ENCODE measurements around the gene TIRAP.

Gene TIRAP

GRCh38 chr11:126322996-126323395 lies 40.1 kb downstream of the TIRAP start:
- no peak for DNase-seq (ENCODE audit: low read depth)

DNA sequence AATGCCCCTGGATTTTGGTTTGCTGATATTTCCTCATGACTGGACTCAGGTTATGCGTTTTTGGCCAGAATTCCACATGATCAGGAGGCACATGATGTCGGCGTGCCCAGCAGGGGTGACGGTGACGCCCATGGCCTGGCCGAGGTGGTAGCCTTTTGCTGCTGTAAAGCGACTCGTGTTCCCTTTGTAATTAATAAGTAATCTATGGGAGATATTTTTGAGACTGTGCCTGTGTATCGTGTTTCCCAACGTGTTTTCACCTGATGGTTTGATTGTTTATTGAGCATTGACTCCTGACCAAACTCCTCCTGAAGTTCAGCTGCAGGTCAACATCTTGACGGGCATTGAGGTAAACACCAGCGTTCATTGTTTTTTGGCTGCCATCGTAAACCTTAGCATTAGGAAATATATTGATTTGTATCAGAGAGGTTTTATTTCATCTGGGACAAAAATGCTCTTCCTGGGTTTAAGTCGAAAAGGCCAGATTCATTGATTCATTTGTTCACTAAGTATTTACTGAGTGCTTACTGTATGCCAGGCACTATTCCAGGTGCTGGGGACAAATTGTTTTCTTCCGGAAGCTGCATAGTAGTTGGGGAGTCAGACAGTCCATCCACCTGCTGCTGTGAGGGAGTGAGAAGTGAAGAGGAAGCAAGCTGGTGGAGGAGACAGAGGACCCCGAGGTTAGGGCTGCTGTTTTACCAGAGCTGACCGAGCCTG lies 44.5 kb downstream of the TIRAP start:
- no peak for DNase-seq (ENCODE audit: low read depth)

DNA sequence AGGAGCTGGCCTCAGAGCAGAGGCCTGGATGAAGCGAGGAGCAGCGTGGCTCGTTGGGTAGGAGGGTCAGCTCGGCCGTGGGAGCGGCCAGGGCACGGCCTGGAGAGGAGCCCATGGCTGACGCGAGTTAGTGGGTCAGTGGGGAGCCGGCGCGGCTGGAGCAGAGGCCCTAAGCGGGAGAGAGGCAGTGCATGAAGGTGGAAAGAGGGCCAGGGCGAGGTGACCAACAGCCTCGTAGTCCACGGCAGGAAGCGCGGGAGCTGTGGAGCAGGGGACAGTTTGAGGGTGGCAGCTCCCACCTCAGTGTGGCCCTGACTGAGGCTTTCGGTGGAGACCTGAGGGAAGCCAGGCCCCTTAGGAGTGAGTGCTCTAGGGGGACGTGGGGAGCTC lies 45.1 kb downstream of the TIRAP start:
- DNase-seq (ENCODE audit: low read depth), result no peak

- DNase-seq (ENCODE audit: low read depth), result no peak
Measured at GRCh38 chr11:126328444-126328843, 45.6 kb downstream of the TIRAP start.

DNA sequence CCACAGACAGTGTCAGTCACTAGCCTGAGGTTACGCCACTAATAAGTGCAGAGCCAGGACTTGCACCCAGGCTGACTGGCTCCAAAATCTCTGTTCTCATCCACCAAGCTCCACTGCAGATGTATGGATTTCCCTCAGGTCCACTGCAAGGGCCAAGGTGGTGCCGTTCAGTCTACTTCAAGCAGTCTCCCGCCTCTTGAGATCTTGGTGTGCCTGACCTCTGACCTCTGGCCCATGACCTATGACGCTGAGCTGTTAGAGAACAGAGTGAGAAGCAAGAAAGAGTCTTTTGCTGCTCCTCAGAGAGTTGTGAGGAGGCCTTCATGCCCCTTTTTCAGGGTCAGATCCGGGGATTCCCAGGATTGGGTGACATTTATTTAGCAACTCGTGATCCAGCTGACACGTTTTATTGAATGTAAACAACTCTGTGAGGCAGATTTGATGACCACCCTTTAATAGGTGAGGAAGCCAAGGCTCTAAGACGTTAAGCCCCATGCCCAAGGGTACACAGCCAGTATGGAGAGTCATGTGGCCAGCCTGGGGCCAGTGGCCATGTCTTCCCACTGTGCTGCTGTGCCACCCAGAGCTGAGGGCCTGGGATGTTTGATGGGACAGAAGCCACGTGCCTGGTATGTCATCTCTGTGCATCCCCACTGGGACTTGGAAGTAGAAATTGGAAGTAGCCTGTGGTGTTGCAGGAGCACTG lies 46.2 kb downstream of the TIRAP start:
- DNase-seq (ENCODE audit: low read depth), result no peak

GRCh38 chr11:126329644-126330211 lies 46.8 kb downstream of the TIRAP start:
- DNase-seq (ENCODE audit: low read depth), result no peak

DNA sequence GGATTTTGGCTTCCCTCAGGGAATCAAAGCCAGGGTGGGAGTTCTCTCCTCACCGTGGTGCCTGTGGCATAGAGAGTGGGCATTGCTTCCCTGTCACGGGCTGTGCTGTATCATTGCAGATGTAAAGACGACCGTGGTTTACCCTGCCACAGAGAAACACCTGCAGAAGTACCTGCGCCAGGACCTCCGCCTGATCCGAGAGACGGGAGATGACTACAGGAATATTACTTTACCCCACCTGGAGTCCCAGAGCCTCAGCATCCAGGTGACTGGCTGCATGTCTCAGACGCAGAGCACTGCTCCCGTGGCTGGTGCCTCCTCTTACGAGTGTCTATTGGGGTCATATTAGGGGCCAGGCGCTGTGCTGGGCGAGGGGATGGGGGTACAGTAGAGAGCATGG lies 48.4 kb downstream of the TIRAP start:
- no peak for DNase-seq (ENCODE audit: low read depth)

- no peak for DNase-seq (ENCODE audit: low read depth)
Measured at GRCh38 chr11:126332221-126332711, 49.4 kb downstream of the TIRAP start.

GRCh38 chr11:126333142-126333541 lies 50.2 kb downstream of the TIRAP start:
- no peak for DNase-seq (ENCODE audit: low read depth)

DNA sequence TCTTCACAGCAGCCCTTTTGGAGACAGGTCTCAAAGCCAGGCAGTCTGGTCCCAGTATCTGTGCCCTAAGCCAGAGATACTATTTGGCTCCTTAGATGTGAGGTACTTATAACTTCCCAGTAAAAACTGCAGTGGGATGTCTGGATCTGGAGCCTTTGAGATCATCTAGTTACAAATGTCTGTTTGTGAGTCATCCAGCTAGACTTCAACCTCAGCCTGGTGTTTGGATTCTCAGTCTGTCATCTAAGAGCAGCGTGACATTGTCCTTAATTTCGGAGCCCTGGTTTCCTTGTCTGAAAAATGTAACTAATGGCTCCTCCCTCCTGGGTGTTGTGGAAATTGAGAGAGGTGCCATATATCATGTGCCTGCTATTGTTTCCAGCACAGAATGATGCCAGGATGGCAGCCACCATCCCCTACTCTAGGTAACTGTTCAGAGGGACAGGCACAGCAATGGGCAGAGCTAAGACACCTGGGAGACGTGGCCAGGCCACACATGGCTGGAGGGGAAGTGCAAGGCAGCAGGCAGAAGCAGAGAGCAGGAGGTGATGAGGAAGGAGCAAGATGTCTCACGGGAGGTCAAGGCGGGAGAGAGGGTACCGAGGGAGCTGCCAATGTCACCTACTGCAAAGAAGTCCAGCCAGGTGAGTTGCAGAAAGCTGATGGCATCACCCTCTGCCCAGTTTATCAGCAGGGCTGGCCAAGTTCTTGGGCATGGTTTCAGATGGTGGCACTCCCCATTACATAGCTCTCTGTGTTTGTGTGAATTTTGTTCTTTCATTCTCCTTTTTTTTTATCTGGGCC lies 52.0 kb downstream of the TIRAP start:
- DNase-seq (ENCODE audit: low read depth), result no peak

DNA sequence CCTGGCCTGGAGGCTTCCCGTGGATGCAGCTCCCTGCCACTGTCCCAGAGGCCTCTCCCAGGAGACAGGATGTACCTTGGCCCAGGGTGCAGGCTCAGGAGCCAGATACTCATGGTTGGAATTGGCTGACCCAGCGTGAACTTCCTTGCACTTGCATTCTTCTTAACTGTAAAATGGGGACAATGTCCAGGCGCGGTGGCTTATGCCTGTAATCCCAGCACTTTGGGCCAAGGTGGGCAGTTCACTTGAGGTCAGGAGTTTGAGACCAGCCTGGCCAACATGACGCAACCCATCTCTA lies 52.5 kb downstream of the TIRAP start:
- DNase-seq (ENCODE audit: low read depth), result no peak

DNA sequence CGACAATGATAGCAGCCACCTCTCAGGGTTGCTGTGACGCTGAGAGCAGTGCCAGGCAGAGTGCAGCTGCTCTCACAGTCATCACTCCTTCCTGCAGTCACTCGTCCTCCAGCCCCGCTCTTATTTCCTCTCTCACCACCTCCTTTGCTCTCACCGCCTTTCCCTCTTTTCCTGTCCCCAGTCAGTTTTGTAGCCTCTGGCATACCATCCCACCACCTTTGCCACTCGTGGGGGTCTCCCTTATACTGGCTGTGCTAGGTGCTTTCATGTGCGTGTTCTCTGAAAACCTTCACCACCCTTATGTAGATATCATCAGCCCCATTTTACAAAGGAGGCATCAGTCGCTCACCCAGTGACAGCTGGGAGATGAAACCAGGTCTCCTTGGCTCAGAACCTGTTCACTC lies 53.2 kb downstream of the TIRAP start:
- no peak for DNase-seq (ENCODE audit: low read depth)

- no peak for DNase-seq (ENCODE audit: low read depth)
Measured at GRCh38 chr11:126336671-126337101, 53.8 kb downstream of the TIRAP start.

GRCh38 chr11:126337126-126337473 lies 54.2 kb downstream of the TIRAP start:
- DNase-seq (ENCODE audit: low read depth), result no peak

- no peak for DNase-seq (ENCODE audit: low read depth)
Measured at GRCh38 chr11:126337474-126338241, 54.8 kb downstream of the TIRAP start.

- DNase-seq (ENCODE audit: low read depth), result no peak
Measured at GRCh38 chr11:126338346-126339055, 55.6 kb downstream of the TIRAP start.

DNA sequence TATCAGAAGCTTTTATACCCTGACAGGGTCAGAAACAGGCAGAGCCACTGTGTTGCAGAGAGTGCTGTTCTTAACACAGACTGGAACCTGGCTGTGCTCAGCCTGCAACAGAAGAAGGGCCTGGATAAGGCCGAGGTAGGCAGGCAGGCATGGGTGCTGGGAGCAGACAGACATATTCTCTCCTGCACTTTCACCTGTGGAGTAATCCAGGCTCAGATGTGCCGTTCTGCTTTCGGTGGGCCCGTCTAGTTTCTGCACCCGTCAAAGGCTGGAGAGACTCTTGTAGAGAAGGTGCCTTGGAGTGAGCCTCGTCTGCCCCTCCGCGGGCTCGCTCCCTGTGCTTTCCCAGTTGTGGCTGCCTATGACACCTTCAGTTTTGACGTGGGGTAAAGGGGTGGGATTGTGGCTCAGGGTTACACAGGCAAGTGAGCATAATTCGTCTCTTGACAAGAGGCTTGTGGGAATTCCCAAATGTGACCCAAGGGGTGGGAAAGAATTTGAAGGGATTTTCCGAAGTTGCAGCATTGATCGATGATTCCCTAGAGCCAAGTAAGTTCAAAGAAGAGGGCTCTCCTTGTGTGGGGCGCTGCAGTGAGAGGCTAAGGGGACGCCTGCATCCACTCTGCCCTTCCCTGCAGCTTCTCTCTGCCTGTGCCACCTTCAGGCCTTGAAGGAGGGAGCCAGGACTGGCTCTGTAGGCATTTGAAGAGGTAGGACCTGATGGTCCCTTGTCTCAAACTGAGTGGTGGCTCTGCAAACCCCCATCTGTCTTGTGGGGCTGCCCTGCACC lies 56.4 kb downstream of the TIRAP start:
- DNase-seq (ENCODE audit: low read depth), result no peak

DNA sequence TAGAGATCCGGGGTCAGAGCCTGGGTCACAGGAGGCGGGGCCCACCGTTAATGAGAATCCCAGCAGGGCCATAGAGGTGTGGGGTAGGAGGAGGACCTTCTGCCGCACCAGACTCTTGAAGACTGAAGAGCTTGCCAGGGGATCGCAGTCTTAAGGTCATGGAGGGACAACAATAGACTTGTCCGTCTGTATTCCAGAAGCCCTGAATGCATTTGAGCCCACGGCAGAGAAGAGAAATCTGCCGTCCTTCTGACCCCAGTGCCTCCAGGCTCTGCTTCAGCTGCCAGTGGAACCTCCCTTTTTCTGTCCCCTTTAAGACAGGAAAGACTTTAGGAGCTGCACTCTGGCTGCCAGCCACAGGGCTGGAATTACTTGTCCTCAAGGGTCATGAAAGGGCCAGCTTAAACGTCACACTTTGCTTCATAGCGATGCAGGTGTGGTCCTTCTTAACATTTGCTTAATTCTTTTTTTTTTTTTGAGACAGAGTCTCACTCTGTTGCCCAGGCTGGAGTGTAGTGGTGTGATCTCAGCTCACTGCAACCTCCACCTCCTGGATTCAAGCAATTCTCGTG lies 57.1 kb downstream of the TIRAP start:
- DNase-seq (ENCODE audit: low read depth), result no peak

GRCh38 chr11:126340960-126341606 lies 58.2 kb downstream of the TIRAP start:
- no peak for DNase-seq (ENCODE audit: low read depth)

DNA sequence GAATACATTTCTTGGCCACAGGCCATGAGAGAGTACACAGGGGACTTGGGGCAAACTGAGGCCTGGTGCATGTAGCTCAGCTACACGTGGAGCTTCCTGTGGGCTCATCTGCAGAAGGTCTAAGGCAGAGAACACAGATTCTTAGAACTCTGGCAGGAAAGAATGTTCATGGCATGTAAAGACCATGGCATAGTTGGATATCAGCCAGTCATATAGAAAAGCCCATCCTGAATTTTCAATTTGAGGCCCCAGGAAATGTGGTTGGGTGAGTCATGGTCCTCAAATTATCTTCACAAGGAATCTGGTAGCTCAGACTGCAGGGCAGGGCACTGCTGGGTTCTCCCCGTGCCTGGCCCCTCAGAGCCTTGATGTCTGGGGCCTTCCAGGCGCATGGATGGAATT lies 58.9 kb downstream of the TIRAP start:
- DNase-seq (ENCODE audit: low read depth), result no peak
